Motor neuron (in vitro differentiated cells): ENCODE results near the gene TRIO. TPM values are rescaled to one million over a fixed set of nuclear protein-coding genes. Genes with fewer than 3 reads are reported as not detected.

ENCODE experiments used
- ATAC-seq, 8 experiments: fragments of 200-7000 bp; cut with Tn5 transposase; replicated peaks in 6 of 8; 2 replicates each; pipeline ENCODE4 v1.8.0; 2021; ENCODE audit warnings: mild to moderate bottlenecking in 8 of 8, moderate library complexity in 8 of 8
- H3K27ac ChIP-seq, 2 donors: fragments of 250-450 bp; sonication (Bioruptor Pico); 2 replicates each; pipeline ENCODE4 v1.9.0; 2021; ENCODE audit warnings: antibody characterized with exemption in 2 of 2, mild to moderate bottlenecking in 2 of 2, moderate library complexity in 1 of 2
- H3K4me1 ChIP-seq, 2 donors: fragments of 250-450 bp; sonication (Bioruptor Pico); replicated peaks in 1 of 2; 2 replicates each; pipeline ENCODE4 v1.6.1; 2021; ENCODE audit warnings: antibody characterized with exemption in 2 of 2, mild to moderate bottlenecking in 2 of 2, moderate library complexity in 1 of 2
- H3K4me3 ChIP-seq, 5 donors: fragments of 250-450 bp; sonication (Bioruptor Pico); 2 replicates each; pipeline ENCODE4 v1.9.0; 2021; ENCODE audit warnings: antibody characterized with exemption in 5 of 5, mild to moderate bottlenecking in 5 of 5, moderate library complexity in 4 of 5
- WGBS, 10 experiments: fragments of 450-650 bp; shearing (Covaris generic); methylation state at CpG; one replicate each; pipeline ENCODE4 v1.0.0; 2022; 5-methylcytosine and 5-hydroxymethylcytosine counted together
- in situ Hi-C, 9 experiments: fragments of 400-800 bp; cut with MboI; loops; one replicate each; pipeline ENCODE4 v1.15.0; 2021; ENCODE audit warnings: low sequenced_read_pairs in 9 of 9, low pct_unique_long_range_greater_than_20kb in 2 of 9; ENCODE audit not compliant: unreplicated experiment in 9 of 9
- total RNA-seq, 8 experiments: library from RNA; unstranded; fragments of 300-600 nt; gene quantifications; 2 replicates each; pipeline versions ENCODE4 v1.2.3 to v1.2.4, GENCODE V29; 2022

The TRIO gene
- total RNA-seq, 8 experiments from 2014 or later, result 39.7 to 162 (median 92.9) TPM

GRCh38 chr5:14212838-14213237, 69.7 kb downstream of the TRIO start:
- in situ Hi-C loops, result no loop called here
- no peak for ATAC-seq
- Histone ChIP-seq H3K4me1 (peaks cover 15 to 18% of the 10 kb centered on the region in 2 donors), H3K27ac (no peak overlapping the region), H3K4me3 (no peak overlapping the region)
- 50 to 100% (median 82%) methylated on average over 1 to 4 of the region's 4 CpGs for WGBS, 10 experiments

- WGBS, 10 experiments, result 57 to 100% (median 100%) methylated on average over 1 of the region's 1 CpG; no CpG with 5 or more reads in 3 of the 10 experiments
- in situ Hi-C loops, result no loop called here
- Histone ChIP-seq H3K27ac (no peak overlapping the region), H3K4me3 (no peak overlapping the region), H3K4me1 (peaks cover 15 to 22% of the 10 kb centered on the region in 2 donors)
- no peak for ATAC-seq
These were observed 70.1 kb downstream of the TRIO start for GRCh38 chr5:14213253-14213652.

GRCh38 chr5:14213813-14214585, 70.9 kb downstream of the TRIO start:
- H3K4me1 ChIP-seq, result peaks cover 15 to 23% of the 10 kb centered on the region in 2 donors
- no peak overlapping the region for H3K4me3 ChIP-seq
- no peak overlapping the region for H3K27ac ChIP-seq
- ATAC-seq, result peak in 2 of 8 experiments; percentile 9 to 23
- in situ Hi-C loops, result no loop called here
- 20 to 100% (median 69%) methylated on average over 1 to 6 of the region's 6 CpGs; no CpG with 5 or more reads in 1 of the 10 experiments for WGBS, 10 experiments

- no peak for ATAC-seq
- 85 to 100% (median 95%) methylated on average over 3 to 6 of the region's 6 CpGs; no CpG with 5 or more reads in 1 of the 10 experiments for WGBS, 10 experiments
- H3K4me1 ChIP-seq, result peaks cover 23 to 26% of the 10 kb centered on the region in 2 donors
- in situ Hi-C loops, result no loop called here
- H3K4me3 ChIP-seq, result no peak overlapping the region
- H3K27ac ChIP-seq, result no peak overlapping the region
These were observed 72.8 kb downstream of the TRIO start for GRCh38 chr5:14215901-14216300.

- 91 to 100% (median 100%) methylated on average over 1 to 2 of the region's 2 CpGs; no CpG with 5 or more reads in 4 of the 10 experiments for WGBS, 10 experiments
- H3K4me1 ChIP-seq, result peaks cover 23 to 26% of the 10 kb centered on the region in 2 donors
- no peak overlapping the region for H3K4me3 ChIP-seq
- in situ Hi-C loops, result no loop called here
- no peak for ATAC-seq
- H3K27ac ChIP-seq, result no peak overlapping the region
These were observed 73.2 kb downstream of the TRIO start for GRCh38 chr5:14216372-14216771.

- WGBS, 10 experiments, result 79 to 100% (median 100%) methylated on average over 1 to 4 of the region's 7 CpGs; no CpG with 5 or more reads in 5 of the 10 experiments
- no peak overlapping the region for H3K4me3 ChIP-seq
- peak in 2 of 8 experiments; percentile 24 to 51 for ATAC-seq
- in situ Hi-C loops, result no loop called here
- peaks cover 26% of the 10 kb centered on the region in 2 donors for H3K4me1 ChIP-seq
- no peak overlapping the region for H3K27ac ChIP-seq
These were observed 73.8 kb downstream of the TRIO start for GRCh38 chr5:14216902-14217301.

- peak in 4 of 8 experiments; percentile 38 to 73 (median 56) for ATAC-seq
- WGBS, 10 experiments, result 37 to 100% (median 71%) methylated on average over 1 to 4 of the region's 4 CpGs; no CpG with 5 or more reads in 3 of the 10 experiments
- no peak overlapping the region for H3K27ac ChIP-seq
- in situ Hi-C loops, result no loop called here
- H3K4me3 ChIP-seq, result no peak overlapping the region
- H3K4me1 ChIP-seq, result peaks cover 31 to 33% of the 10 kb centered on the region in 2 donors
These were observed 74.4 kb downstream of the TRIO start for GRCh38 chr5:14217587-14217986.

- WGBS, 10 experiments, result 67 to 94% (median 89%) methylated on average over 1 to 3 of the region's 3 CpGs; no CpG with 5 or more reads in 3 of the 10 experiments
- no peak overlapping the region for H3K27ac ChIP-seq
- peaks cover 33% of the 10 kb centered on the region in 2 donors for H3K4me1 ChIP-seq
- no peak overlapping the region for H3K4me3 ChIP-seq
- in situ Hi-C loops, result no loop called here
- no peak for ATAC-seq
These were observed 74.9 kb downstream of the TRIO start for GRCh38 chr5:14218011-14218410.

- in situ Hi-C loops, result no loop called here
- WGBS, 10 experiments, result 75 to 100% (median 83%) methylated on average over 1 to 5 of the region's 6 CpGs; no CpG with 5 or more reads in 4 of the 10 experiments
- H3K27ac ChIP-seq, result no peak overlapping the region
- no peak for ATAC-seq
- H3K4me3 ChIP-seq, result no peak overlapping the region
- peaks cover 32 to 33% of the 10 kb centered on the region in 2 donors for H3K4me1 ChIP-seq
These were observed 75.3 kb downstream of the TRIO start for GRCh38 chr5:14218480-14218879.

GRCh38 chr5:14218897-14219573, 75.9 kb downstream of the TRIO start:
- Histone ChIP-seq H3K4me3 (no peak overlapping the region), H3K27ac (no peak overlapping the region), H3K4me1 (peaks cover 29 to 31% of the 10 kb centered on the region in 2 donors)
- ATAC-seq, result peak in 2 of 8 experiments; percentile 17 to 22
- 60 to 91% (median 82%) methylated on average over 1 to 8 of the region's 10 CpGs; no CpG with 5 or more reads in 3 of the 10 experiments for WGBS, 10 experiments
- in situ Hi-C loops, result no loop called here

- Histone ChIP-seq H3K4me1 (peaks cover 26 to 28% of the 10 kb centered on the region in 2 donors), H3K4me3 (no peak overlapping the region), H3K27ac (no peak overlapping the region)
- in situ Hi-C loops, result no loop called here
- 62 to 100% (median 92%) methylated on average over 2 to 6 of the region's 6 CpGs for WGBS, 10 experiments
- peak in 1 of 8 experiments; percentile 32 for ATAC-seq
These were observed 76.8 kb downstream of the TRIO start for GRCh38 chr5:14219800-14220512.

- WGBS, 10 experiments, result 50 to 100% (median 90%) methylated on average over 1 of the region's 1 CpG; no CpG with 5 or more reads in 4 of the 10 experiments
- Histone ChIP-seq H3K4me1 (peaks cover 26 to 28% of the 10 kb centered on the region in 2 donors), H3K27ac (no peak overlapping the region), H3K4me3 (no peak overlapping the region)
- ATAC-seq, result no peak
- in situ Hi-C loops, result no loop called here
These were observed 77.5 kb downstream of the TRIO start for GRCh38 chr5:14220642-14221041.

- in situ Hi-C loops, result no loop called here
- peaks cover 26 to 28% of the 10 kb centered on the region in 2 donors for H3K4me1 ChIP-seq
- 74 to 100% (median 92%) methylated on average over 1 to 6 of the region's 6 CpGs; no CpG with 5 or more reads in 1 of the 10 experiments for WGBS, 10 experiments
- H3K27ac ChIP-seq, result no peak overlapping the region
- H3K4me3 ChIP-seq, result no peak overlapping the region
- no peak for ATAC-seq
These were observed 78.6 kb downstream of the TRIO start for GRCh38 chr5:14221732-14222131.
